GM20000 (cell line): ENCODE measurements around the gene GKN2.
A peak's percentile ranks its signal among the peaks of the same experiment; 100 is the strongest.

ENCODE experiments used
- DNase-seq: peaks from one replicate; pipeline ENCODE4 v3.0.0; 2012; ENCODE audit warnings: low spot score
- CTCF ChIP-seq: IDR thresholded peaks from 2 replicates; pipeline ENCODE4 v1.5.1; 2012; ENCODE audit warnings: mild to moderate bottlenecking, control low read depth; ENCODE audit errors: extremely low read depth, missing control alignments

Gene GKN2

GRCh38 chr2:68913359-68913758 is 39.3 kb downstream of the GKN2 start:
- TF ChIP-seq CTCF: no peak

DNA sequence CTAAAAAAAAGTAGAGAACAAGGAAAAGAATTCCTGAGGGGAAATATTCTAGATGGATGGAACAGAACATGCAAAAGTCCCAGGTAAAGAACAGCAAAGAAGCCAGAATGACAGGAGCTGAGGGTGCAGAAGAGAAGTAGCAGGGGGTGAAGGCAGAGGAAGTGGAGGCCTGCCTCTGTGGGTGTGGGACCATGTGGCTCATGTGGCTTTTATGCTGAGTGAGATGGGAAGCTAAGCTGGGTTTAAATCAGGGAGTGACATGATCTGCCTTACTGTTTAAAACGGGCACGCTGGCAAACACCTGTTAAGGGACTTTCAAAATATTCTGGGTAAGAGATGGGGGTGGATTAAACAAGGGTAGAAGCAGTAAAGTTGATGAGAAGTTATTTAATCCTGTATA is 40.0 kb downstream of the GKN2 start:
- TF ChIP-seq CTCF: no peak
- no peak for DNase-seq

More at GRCh38 chr2:68913359-68913758, 39.3 kb downstream of the GKN2 start:
- no peak for DNase-seq

- TF ChIP-seq CTCF: no peak
- no peak for DNase-seq
Observed at GRCh38 chr2:68912111-68912510, 40.6 kb downstream of the GKN2 start.

DNA sequence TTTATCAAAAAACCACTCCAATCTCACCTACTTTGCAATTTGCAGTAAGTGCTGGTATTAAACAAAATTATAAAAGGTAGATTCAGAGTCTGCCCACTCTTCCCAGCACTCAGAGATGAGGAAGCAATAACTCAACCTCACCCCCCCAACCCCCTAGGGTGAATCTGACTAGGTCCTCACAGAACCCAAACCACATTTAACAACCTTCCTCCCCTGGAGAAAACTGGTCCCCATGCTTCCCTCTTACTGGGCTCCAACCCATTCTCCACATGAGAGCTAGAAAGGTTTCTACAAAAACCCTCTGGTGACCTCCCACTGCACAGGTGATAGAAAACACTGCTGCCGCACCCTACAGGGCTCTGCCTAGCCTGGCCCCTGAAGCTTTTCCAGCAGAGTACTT is 41.0 kb downstream of the GKN2 start:
- no peak for DNase-seq
- TF ChIP-seq CTCF: no peak

DNA sequence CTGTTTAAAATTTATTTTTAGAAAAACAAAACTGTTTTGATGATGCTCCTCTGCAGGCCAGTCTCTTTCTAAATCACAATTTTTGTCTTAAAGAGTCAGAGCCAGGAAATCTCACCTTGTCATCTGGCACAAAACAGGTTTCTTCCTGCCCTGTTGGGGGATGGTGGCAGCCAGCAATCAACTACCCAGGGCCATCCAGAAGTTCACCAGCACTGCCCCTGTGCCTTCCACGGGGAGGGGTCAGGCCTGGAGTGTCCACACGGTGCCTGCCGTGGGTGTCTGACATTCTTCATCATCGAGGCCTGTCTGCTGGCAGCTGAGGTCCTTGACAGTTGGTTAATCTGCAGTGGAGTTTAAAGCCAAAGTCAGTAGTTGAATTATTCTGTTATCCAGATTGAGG is 41.4 kb downstream of the GKN2 start:
- no peak for TF ChIP-seq CTCF
- no peak for DNase-seq

DNA sequence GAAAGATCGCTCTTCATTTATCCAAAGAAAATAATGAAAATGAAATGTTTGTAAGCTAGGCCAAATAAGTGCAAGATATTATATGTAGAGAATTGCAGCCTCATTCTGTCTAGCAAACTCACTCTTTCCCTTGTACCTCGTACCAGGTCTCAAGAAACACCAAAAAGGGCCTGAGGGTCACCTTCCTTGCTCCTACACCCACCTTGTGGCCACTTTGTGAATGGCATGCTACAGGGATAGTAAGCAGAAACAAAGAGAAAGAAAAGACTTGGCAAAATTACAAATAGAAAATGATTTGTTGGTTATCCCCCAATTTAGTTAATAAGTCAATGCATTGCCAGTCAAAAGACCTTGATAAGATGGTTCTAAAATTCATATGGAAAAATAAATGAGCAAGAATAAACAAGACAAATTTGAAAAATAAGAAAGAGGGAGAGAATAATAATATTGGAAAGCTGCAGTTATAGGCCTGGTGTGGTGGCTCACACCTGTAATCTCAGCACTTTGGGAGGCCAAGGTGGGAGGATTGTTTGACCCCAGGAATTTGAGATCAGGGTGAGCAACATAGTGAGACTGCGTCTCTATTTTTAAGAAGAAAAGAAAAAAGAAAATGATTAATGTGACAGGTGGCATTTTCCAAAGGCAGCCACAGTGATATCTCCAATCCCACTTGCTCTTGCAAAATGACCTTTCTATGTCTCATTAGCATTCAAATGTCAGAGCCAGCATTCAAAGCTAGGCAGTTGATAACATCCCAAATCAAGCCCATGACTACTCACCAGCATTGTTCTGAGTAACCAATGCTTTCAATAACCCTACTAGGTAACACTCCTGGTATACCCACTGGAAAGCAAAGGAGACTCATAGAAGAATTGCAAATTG is 42.7 kb downstream of the GKN2 start:
- DNase-seq: peak; percentile 68
- TF ChIP-seq CTCF: peak; percentile 76

GRCh38 chr2:68908392-68908970 is 44.2 kb downstream of the GKN2 start:
- TF ChIP-seq CTCF: no peak
- DNase-seq: peak; percentile 74
